Stimulated activated CD8-positive, alpha-beta memory T cell treated with anti-CD3 and anti-CD28 coated beads, Interleukin-2, amount 100 ng/mL, for 48 hours (primary cell): Measurements from ENCODE around the gene SEZ6L2.
A peak's percentile ranks its signal among the peaks of the same experiment; 100 is the strongest.
"Not testable (repeated sequence)": the region's sequence is repeated elsewhere in the genome, so short reads cannot be mapped to it uniquely, and the experiment has no call there.

Source experiments
- DNase-seq, 2 donors: peaks; one replicate each; pipeline ENCODE4 v3.0.0-alpha.2; 2020; ENCODE audit warnings: low read depth in 2 of 2

Gene SEZ6L2

GRCh38 chr16:29899516-29900101 is at the start of gene SEZ6L2:
Gene SEZ6L2, minus strand, starts transcription at chr16:29899550. Its CDS starts 531 bp downstream, at chr16:29899019.
- DNase-seq, result peak; percentile 65 to 68

- no peak for DNase-seq
Measured at GRCh38 chr16:29947897-29948296, 48.5 kb upstream of the SEZ6L2 start.

- no peak for DNase-seq
Measured at GRCh38 chr16:29943846-29944799, 44.8 kb upstream of the SEZ6L2 start.

- no peak for DNase-seq
Measured at GRCh38 chr16:29940656-29941055, 41.3 kb upstream of the SEZ6L2 start.

GRCh38 chr16:29931750-29932149 is 32.4 kb upstream of the SEZ6L2 start:
- not testable (repeated sequence) for DNase-seq

GRCh38 chr16:29927070-29927905 is 27.9 kb upstream of the SEZ6L2 start:
- no peak for DNase-seq

- no peak for DNase-seq
Measured at GRCh38 chr16:29926711-29927052, 27.3 kb upstream of the SEZ6L2 start.

- peak; percentile 81 to 83 for DNase-seq
Measured at GRCh38 chr16:29925781-29926710, 26.7 kb upstream of the SEZ6L2 start, which contains the start of gene KCTD13. Gene KCTD13, minus strand, starts transcription at chr16:29926226. Its CDS starts 193 bp downstream, at chr16:29926033.

- no peak for DNase-seq
Measured at GRCh38 chr16:29925105-29925756, 25.9 kb upstream of the SEZ6L2 start.

GRCh38 chr16:29922986-29923501 is 23.7 kb upstream of the SEZ6L2 start:
- DNase-seq, result no peak

GRCh38 chr16:29922326-29922725 is 23.0 kb upstream of the SEZ6L2 start:
- no peak for DNase-seq

GRCh38 chr16:29921034-29921385 is 21.7 kb upstream of the SEZ6L2 start:
- no peak for DNase-seq

GRCh38 chr16:29920288-29921033 is 21.1 kb upstream of the SEZ6L2 start:
- DNase-seq, result no peak

GRCh38 chr16:29916979-29917378 is 17.6 kb upstream of the SEZ6L2 start:
- DNase-seq, result no peak

- DNase-seq, result no peak
Measured at GRCh38 chr16:29915590-29916247, 16.4 kb upstream of the SEZ6L2 start.

GRCh38 chr16:29913514-29913913 is 14.2 kb upstream of the SEZ6L2 start:
- no peak for DNase-seq

GRCh38 chr16:29912087-29912486 is 12.7 kb upstream of the SEZ6L2 start:
- DNase-seq, result no peak

- no peak for DNase-seq
Measured at GRCh38 chr16:29911676-29912010, 12.3 kb upstream of the SEZ6L2 start.
